Progenitor cell of endocrine pancreas (in vitro differentiated cells): ENCODE measurements around the gene EGFL8. TPM values are rescaled to one million over a fixed set of nuclear protein-coding genes. Genes with fewer than 3 reads are reported as not detected.
"Not testable (repeated sequence)": the region's sequence is repeated elsewhere in the genome, so short reads cannot be mapped to it uniquely, and the experiment has no call there.

Source experiments
- DNase-seq: peaks from one replicate; pipeline ENCODE4 v3.0.0; 2021; ENCODE audit warnings: low spot score; ENCODE audit not compliant: unreplicated experiment
- H3K27ac Mint-ChIP-seq: 2 replicates; pipeline ENCODE4 v1.8.0; 2021; ENCODE audit warnings: mild to moderate bottlenecking, moderate library complexity, mixed read lengths
- H3K27me3 Mint-ChIP-seq: 2 replicates; pipeline ENCODE4 v1.8.0; 2021; ENCODE audit warnings: mixed read lengths
- H3K36me3 Mint-ChIP-seq: 2 replicates; pipeline ENCODE4 v1.8.0; 2022; ENCODE audit warnings: mixed read lengths; ENCODE audit not compliant: insufficient read depth
- H3K4me1 Mint-ChIP-seq: 2 replicates; pipeline ENCODE4 v1.8.0; 2021; ENCODE audit warnings: low read depth, mixed read lengths
- H3K4me3 Mint-ChIP-seq: 2 replicates; pipeline ENCODE4 v1.8.0; 2021; ENCODE audit warnings: low read depth, mild to moderate bottlenecking, moderate library complexity, mixed read lengths
- H3K9me3 Mint-ChIP-seq: 2 replicates; pipeline ENCODE4 v1.8.0; 2021; ENCODE audit warnings: low read depth, mixed read lengths
- CTCF ChIP-seq: fragments of 200-600 bp; sonication (generic); IDR thresholded peaks from one replicate; pipeline ENCODE4 v1.5.0; 2021; ENCODE audit warnings: antibody characterized with exemption, mild to moderate bottlenecking; ENCODE audit not compliant: unreplicated experiment
- total RNA-seq: library from RNA; stranded (reverse); gene quantifications from 2 replicates; pipeline ENCODE4 v1.2.1, GENCODE V29; 2021

Gene EGFL8
- total RNA-seq, 1 donor from 2014 or later = 83.1 TPM

GRCh38 chr6:32183030-32183429 lies 18.6 kb downstream of the EGFL8 start:
- no peak for DNase-seq
- H3K36me3 Mint-ChIP-seq = peaks cover 26% of the 10 kb centered on the region
- H3K9me3 Mint-ChIP-seq = no peaks in the 10 kb centered on the region
- TF ChIP-seq CTCF = no peak
- H3K27me3 Mint-ChIP-seq = no peaks in the 10 kb centered on the region
- no peak overlapping the region for H3K4me3 Mint-ChIP-seq
- H3K27ac Mint-ChIP-seq = no peak overlapping the region
- H3K4me1 Mint-ChIP-seq = peaks cover 36% of the 10 kb centered on the region

- Mint-ChIP-seq H3K4me1 (peaks cover 41% of the 10 kb centered on the region), H3K36me3 (peaks cover 26% of the 10 kb centered on the region), H3K27ac (no peak overlapping the region), H3K4me3 (no peak overlapping the region), H3K27me3 (no peaks in the 10 kb centered on the region), H3K9me3 (no peaks in the 10 kb centered on the region)
- no peak for DNase-seq
- TF ChIP-seq CTCF = no peak
Observed at GRCh38 chr6:32183483-32184083, 19.2 kb downstream of the EGFL8 start.

- H3K4me1 Mint-ChIP-seq = peaks cover 41% of the 10 kb centered on the region
- H3K9me3 Mint-ChIP-seq = no peaks in the 10 kb centered on the region
- peaks cover 24% of the 10 kb centered on the region for H3K36me3 Mint-ChIP-seq
- no peak for DNase-seq
- H3K27ac Mint-ChIP-seq = no peak within 1 kb of the TSS
- TF ChIP-seq CTCF = no peak
- H3K4me3 Mint-ChIP-seq = no peak within 1 kb of the TSS
- no peaks in the 10 kb centered on the region for H3K27me3 Mint-ChIP-seq
Observed at GRCh38 chr6:32184084-32184640, 19.8 kb downstream of the EGFL8 start, which contains the start of gene AGER. Gene AGER, minus strand, starts transcription at chr6:32184253. Its CDS starts 31 bp downstream, at chr6:32184222.

DNA sequence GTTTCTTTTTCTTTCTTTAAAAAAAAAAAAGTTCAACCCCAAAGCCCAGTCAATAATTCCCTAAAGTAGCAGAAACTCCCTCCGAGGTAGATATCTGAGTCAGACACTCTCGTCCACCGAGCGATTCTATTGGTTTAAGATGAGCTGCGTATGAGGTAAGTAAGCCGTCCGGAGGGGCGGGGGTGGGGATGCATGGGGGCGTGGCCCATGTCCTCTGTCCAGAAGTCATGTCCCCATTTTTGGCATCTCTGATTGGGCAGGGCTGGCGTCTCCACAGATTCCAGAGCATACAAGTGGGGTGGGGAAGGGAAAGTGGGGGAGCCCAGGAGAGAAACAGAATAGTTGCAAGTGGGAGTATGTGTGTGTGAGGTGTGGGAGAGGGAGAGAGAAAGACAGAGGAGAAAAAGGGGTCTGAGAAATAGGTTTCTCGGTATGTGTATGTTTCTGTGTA lies 21.3 kb downstream of the EGFL8 start:
- not testable (repeated sequence) for H3K9me3 Mint-ChIP-seq, H3K27me3 Mint-ChIP-seq, DNase-seq
- Mint-ChIP-seq H3K4me1 (peaks cover 35% of the 10 kb centered on the region), H3K36me3 (peaks cover 18% of the 10 kb centered on the region), H3K4me3 (peak overlapping the region; percentile 38), H3K27ac (peak overlapping the region; percentile 91)

DNA sequence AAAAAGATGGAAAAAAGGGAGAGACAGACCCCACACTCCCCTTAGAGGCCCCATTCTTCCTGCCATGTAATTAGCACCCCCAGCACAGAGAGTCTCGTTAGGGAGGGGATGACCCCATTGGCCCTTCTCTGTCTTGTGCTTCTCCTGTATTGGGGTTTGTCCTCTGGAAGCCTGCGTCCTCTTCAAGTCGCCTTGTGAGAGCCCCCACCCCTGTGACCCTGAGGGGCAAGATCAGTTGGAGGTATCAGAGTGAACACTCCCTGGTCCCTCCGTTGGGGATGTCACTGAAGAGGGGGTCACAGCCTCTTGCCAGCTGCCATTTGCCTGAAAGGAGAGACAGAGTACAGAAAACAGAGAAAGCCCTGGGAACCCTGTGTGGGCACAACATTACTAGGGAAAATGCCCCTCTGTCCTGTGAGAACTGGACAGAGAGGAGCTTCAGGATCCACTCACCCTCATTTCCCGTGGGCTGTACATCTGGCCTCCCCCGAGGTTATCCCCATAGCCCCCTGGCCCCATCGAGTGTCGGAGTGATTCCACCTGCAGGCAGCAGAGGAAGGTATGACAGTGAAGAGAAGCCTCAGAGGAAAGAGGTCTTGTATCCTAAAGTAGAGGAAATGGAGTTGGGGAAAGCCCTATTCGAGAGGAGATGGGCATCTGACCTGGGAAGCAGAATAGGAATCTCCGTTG lies 21.9 kb downstream of the EGFL8 start:
- H3K4me1 Mint-ChIP-seq = peaks cover 39% of the 10 kb centered on the region
- H3K9me3 Mint-ChIP-seq, H3K27me3 Mint-ChIP-seq, DNase-seq: not testable (repeated sequence)
- peaks cover 14% of the 10 kb centered on the region for H3K36me3 Mint-ChIP-seq
- H3K27ac Mint-ChIP-seq = peak overlapping the region; percentile 91
- peak overlapping the region; percentile 38 for H3K4me3 Mint-ChIP-seq

DNA sequence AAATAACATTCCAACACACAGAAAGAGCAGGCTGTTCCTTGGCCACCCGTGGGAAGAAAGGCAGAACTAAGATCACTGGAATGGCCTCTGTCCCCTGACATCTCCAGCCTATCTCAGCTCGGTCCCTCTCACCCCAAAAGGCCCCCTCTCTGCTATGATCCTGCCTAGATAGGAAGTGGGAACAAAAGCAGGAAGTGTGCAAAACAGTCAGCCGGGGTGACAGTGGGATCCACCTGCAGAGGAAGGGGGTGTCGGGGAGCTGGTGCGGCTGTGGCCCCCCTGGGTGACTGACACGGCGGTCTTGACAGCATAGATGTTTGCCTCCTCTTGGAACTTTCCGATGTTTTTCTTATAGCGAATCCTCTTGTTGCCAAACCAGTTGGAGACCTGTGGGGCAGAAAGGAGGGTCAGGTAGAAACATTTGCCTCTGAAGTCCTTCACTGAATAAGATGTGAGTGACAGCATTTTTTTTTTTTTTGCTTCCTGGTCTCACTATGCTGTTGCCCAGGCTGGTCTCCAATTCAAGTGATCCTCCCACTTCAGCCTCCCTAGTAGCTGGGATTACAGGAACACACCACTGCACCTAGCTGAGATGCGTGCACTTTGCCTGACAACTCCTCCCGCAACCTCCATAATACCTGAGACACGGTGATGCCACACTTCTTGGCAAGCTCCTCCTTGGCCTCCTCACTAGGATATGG lies 22.8 kb downstream of the EGFL8 start:
- DNase-seq = no peak
- Mint-ChIP-seq H3K4me1 (peaks cover 42% of the 10 kb centered on the region), H3K4me3 (peak overlapping the region; percentile 31), H3K27me3 (no peaks in the 10 kb centered on the region), H3K36me3 (peaks cover 14% of the 10 kb centered on the region), H3K27ac (peak overlapping the region; percentile 81), H3K9me3 (no peaks in the 10 kb centered on the region)
- TF ChIP-seq CTCF = no peak

GRCh38 chr6:32187725-32188380 lies 23.5 kb downstream of the EGFL8 start:
- Mint-ChIP-seq H3K36me3 (peaks cover 14% of the 10 kb centered on the region), H3K27ac (peak overlapping the region; percentile 81), H3K4me3 (peak overlapping the region; percentile 87), H3K4me1 (peaks cover 46% of the 10 kb centered on the region)
- H3K9me3 Mint-ChIP-seq, DNase-seq, H3K27me3 Mint-ChIP-seq: not testable (repeated sequence)
